ENCODE results near the gene HHIPL1.

Gene HHIPL1

DNA sequence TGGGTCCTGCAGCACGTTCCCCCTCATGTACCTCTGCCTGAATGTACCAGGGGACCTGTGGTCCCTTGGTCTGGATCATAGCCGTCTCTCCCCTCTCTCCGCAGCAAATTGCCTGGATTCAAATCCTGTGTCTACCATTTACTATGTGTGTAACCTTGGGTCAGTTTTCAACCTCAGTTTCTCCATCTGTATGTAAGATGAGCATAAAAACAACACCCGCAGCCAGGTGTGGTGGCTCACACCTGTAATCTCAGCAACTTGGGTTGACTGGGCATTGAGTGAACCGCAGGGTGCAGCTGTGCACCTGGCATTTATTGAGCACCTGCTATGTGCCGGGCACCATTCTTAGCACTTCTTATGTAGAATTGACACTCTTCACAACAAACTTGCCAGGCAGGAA lies 53.3 kb downstream of the HHIPL1 start:
- TF ChIP-seq, protein P1, sequence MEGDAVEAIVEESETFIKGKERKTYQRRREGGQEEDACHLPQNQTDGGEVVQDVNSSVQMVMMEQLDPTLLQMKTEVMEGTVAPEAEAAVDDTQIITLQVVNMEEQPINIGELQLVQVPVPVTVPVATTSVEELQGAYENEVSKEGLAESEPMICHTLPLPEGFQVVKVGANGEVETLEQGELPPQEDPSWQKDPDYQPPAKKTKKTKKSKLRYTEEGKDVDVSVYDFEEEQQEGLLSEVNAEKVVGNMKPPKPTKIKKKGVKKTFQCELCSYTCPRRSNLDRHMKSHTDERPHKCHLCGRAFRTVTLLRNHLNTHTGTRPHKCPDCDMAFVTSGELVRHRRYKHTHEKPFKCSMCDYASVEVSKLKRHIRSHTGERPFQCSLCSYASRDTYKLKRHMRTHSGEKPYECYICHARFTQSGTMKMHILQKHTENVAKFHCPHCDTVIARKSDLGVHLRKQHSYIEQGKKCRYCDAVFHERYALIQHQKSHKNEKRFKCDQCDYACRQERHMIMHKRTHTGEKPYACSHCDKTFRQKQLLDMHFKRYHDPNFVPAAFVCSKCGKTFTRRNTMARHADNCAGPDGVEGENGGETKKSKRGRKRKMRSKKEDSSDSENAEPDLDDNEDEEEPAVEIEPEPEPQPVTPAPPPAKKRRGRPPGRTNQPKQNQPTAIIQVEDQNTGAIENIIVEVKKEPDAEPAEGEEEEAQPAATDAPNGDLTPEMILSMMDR (IDR thresholded peaks at IDR 0.05; ENCODE audit: low read depth, low read length, poor library complexity, severe bottlenecking) = no peak
- no peak for TF ChIP-seq EZH2phosphoT487 (IDR thresholded peaks at IDR 0.05; ENCODE audit: borderline replicate concordance, low read length)
- H3K4me2 ChIP-seq (ENCODE audit: low read length) = no peak overlapping the region
- no peaks in the 10 kb centered on the region for H4K20me1 ChIP-seq (ENCODE audit: control insufficient read depth, insufficient read depth, low read depth, low read length)
- peaks cover 5% of the 10 kb centered on the region for H3K9me3 ChIP-seq (ENCODE audit: control insufficient read depth, insufficient read depth, low read length)
- no peaks in the 10 kb centered on the region for H3K9me2 ChIP-seq (replicated peaks; ENCODE audit: control insufficient read depth, low read length)
- no peaks in the 10 kb centered on the region for H3K79me2 ChIP-seq (ENCODE audit: control insufficient read depth, low read length)
- no peaks in the 10 kb centered on the region for H3F3A ChIP-seq (ENCODE audit: control insufficient read depth, insufficient read depth)
- no peaks in the 10 kb centered on the region for H3K27me3 ChIP-seq (ENCODE audit: control insufficient read depth, low read length)
- no peak overlapping the region for H3K27ac ChIP-seq (ENCODE audit: low read depth, low read length)
- H3K36me3 ChIP-seq (ENCODE audit: control insufficient read depth, low read length) = no peaks in the 10 kb centered on the region
- H3K4me3 ChIP-seq (ENCODE audit: low read length) = no peak overlapping the region
- H3K4me1 ChIP-seq (ENCODE audit: control insufficient read depth, low read length) = no peaks in the 10 kb centered on the region

DNA sequence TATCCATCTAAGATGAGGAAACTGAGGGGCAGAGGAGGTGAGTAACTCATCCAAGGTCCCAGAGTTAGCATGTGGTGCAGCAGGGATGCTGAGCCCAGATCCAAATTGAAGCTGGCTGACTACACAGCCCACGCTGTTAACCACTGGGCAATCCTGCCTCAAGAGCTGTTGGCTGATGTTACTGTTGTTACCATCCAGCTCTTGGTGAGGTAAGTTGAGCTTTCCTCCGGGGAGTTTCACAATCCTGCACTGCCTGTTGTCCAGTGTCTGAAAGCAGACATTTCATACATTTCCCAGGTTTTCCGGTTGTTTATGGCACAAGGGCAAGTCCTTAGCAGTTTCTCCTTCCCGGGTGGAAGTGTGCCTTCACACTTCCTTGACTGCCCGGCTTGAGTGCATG lies 53.7 kb downstream of the HHIPL1 start:
- Histone ChIP-seq H3K36me3 (ENCODE audit: control insufficient read depth, low read length) (no peaks in the 10 kb centered on the region), H3F3A (ENCODE audit: control insufficient read depth, insufficient read depth) (no peaks in the 10 kb centered on the region), H3K4me2 (ENCODE audit: low read length) (no peak overlapping the region), H4K20me1 (ENCODE audit: control insufficient read depth, insufficient read depth, low read depth, low read length) (no peaks in the 10 kb centered on the region), H3K27me3 (ENCODE audit: control insufficient read depth, low read length) (no peaks in the 10 kb centered on the region), H3K9me3 (ENCODE audit: control insufficient read depth, insufficient read depth, low read length) (peaks cover 10% of the 10 kb centered on the region), H3K27ac (ENCODE audit: low read depth, low read length) (no peak overlapping the region), H3K4me3 (ENCODE audit: low read length) (no peak overlapping the region), H3K79me2 (ENCODE audit: control insufficient read depth, low read length) (no peaks in the 10 kb centered on the region), H3K9me2 (replicated peaks; ENCODE audit: control insufficient read depth, low read length) (no peaks in the 10 kb centered on the region), H3K4me1 (ENCODE audit: control insufficient read depth, low read length) (no peaks in the 10 kb centered on the region)
- TF ChIP-seq, protein P1 (IDR thresholded peaks at IDR 0.05; ENCODE audit: low read depth, low read length, poor library complexity, severe bottlenecking) = no peak
- TF ChIP-seq EZH2phosphoT487 (IDR thresholded peaks at IDR 0.05; ENCODE audit: borderline replicate concordance, low read length) = no peak

DNA sequence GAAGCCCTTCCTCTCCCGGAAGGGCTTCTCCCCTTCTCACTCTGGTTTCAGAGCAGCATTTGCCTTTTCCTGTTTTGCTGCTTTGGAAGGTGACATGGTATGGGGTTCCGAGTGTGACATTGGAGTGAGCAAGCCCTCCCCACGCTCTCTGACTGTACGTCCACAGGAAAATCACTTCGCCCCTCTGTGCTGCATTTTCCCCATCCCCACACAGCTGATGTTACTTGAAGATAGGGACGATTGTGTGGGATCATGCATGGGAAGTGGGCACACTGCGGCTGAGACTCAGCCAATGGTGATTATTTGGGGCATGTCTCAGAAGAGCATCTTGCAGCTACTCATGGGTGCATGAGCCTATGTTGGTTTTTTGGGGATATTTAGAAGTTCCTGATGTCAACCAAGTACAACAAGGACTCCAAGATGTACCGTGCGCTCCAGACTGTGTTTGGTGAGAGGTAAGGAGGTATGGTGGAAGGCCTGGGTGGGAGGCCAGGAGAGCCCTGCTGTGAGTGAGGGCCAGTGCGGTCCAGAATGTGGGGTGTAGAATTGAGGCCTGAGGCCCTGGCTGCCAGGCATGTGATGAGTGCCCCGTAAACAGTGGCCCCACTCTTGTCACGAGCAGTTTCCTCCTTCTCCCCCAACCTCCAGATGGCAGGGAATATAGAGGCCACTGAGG lies 54.3 kb downstream of the HHIPL1 start:
- Histone ChIP-seq H3K4me2 (ENCODE audit: low read length) (no peak overlapping the region), H3F3A (ENCODE audit: control insufficient read depth, insufficient read depth) (no peaks in the 10 kb centered on the region)
- TF ChIP-seq, protein P1 (IDR thresholded peaks at IDR 0.05; ENCODE audit: low read depth, low read length, poor library complexity, severe bottlenecking) = no peak
- TF ChIP-seq EZH2phosphoT487 (IDR thresholded peaks at IDR 0.05; ENCODE audit: borderline replicate concordance, low read length) = no peak

More for the DNA sequence above, 54.3 kb downstream of the HHIPL1 start:
- Histone ChIP-seq H4K20me1 (ENCODE audit: control insufficient read depth, insufficient read depth, low read depth, low read length) (no peaks in the 10 kb centered on the region), H3K79me2 (ENCODE audit: control insufficient read depth, low read length) (no peaks in the 10 kb centered on the region), H3K27me3 (ENCODE audit: control insufficient read depth, low read length) (no peaks in the 10 kb centered on the region), H3K9me2 (replicated peaks; ENCODE audit: control insufficient read depth, low read length) (no peaks in the 10 kb centered on the region), H3K36me3 (ENCODE audit: control insufficient read depth, low read length) (no peaks in the 10 kb centered on the region), H3K4me1 (ENCODE audit: control insufficient read depth, low read length) (no peaks in the 10 kb centered on the region), H3K27ac (ENCODE audit: low read depth, low read length) (no peak overlapping the region), H3K9me3 (ENCODE audit: control insufficient read depth, insufficient read depth, low read length) (peaks cover 12% of the 10 kb centered on the region), H3K4me3 (ENCODE audit: low read length) (no peak overlapping the region)

All from DOHH2 (cell line).